HFF-Myc (cell line): Measurements from ENCODE around the gene IL20.

Experiments used
- DNase-seq: peaks from one replicate; pipeline ENCODE4 v3.0.0-alpha.2; 2011; ENCODE audit warnings: low read depth; ENCODE audit errors: extremely low read depth
- H3K4me3 ChIP-seq: replicated peaks from 2 replicates; pipeline ENCODE4 v1.5.1; 2011; ENCODE audit warnings: low read depth, mild to moderate bottlenecking, control low read depth, low read length
- CTCF ChIP-seq: IDR thresholded peaks from 2 replicates; pipeline ENCODE4 v1.5.1; 2012; ENCODE audit warnings: mild to moderate bottlenecking, low read depth, low read length, control low read depth; ENCODE audit errors: missing control alignments

The IL20 gene

GRCh38 chr1:206918076-206918475 lies 52.7 kb downstream of the IL20 start:
- TF ChIP-seq CTCF: no peak
- no peak overlapping the region for H3K4me3 ChIP-seq

More at GRCh38 chr1:206918076-206918475, 52.7 kb downstream of the IL20 start:
- DNase-seq: no peak
